Thoracic aorta (tissue), 2 donors: Measurements from ENCODE around the gene SHROOM1. TPM values are rescaled to one million over a fixed set of nuclear protein-coding genes. Genes with fewer than 3 reads are reported as not detected.
"Not testable (repeated sequence)": the region's sequence is repeated elsewhere in the genome, so short reads cannot be mapped to it uniquely, and the experiment has no call there.

ENCODE experiments used
- ATAC-seq: fragments of 150-250 bp; one replicate; pipeline ENCODE4 v1.8.0; 2017; ENCODE audit warnings: low read depth; ENCODE audit not compliant: insufficient number of reproducible peaks, low FRiP score
- DNase-seq: peaks from one replicate; pipeline ENCODE4 v3.0.0-alpha.2; 2020; ENCODE audit warnings: low spot score
- H3K27ac ChIP-seq, 2 donors: fragments of 200-600 bp; sonication (generic); 1 replicate in 1 of 2; 2 replicates in 1 of 2; pipeline ENCODE4 v1.5.1; 2016; ENCODE audit warnings: mild to moderate bottlenecking in 2 of 2, moderate library complexity in 2 of 2
- H3K27me3 ChIP-seq: fragments of 200-600 bp; sonication (generic); replicated peaks from 2 replicates; pipeline ENCODE4 v1.6.0; 2016; ENCODE audit warnings: mild to moderate bottlenecking; ENCODE audit not compliant: insufficient read depth
- H3K36me3 ChIP-seq: fragments of 200-600 bp; sonication (generic); one replicate; pipeline ENCODE4 v1.5.1; 2016
- H3K4me1 ChIP-seq, 2 donors: fragments of 200-600 bp; sonication (generic); 1 replicate in 1 of 2; 2 replicates in 1 of 2; pipeline versions ENCODE4 v1.5.1 to v1.6.0; 2016; ENCODE audit warnings: low read depth in 2 of 2, mild to moderate bottlenecking in 1 of 2; ENCODE audit not compliant: control insufficient read depth in 1 of 2
- H3K4me3 ChIP-seq: fragments of 200-600 bp; sonication (generic); 2 replicates; pipeline ENCODE4 v1.5.1; 2016; ENCODE audit warnings: mild to moderate bottlenecking
- H3K9me3 ChIP-seq: fragments of 200-600 bp; sonication (generic); 2 replicates; pipeline ENCODE4 v1.5.1; 2016
- total RNA-seq, 2 donors: library from RNA; depleted of rRNA; stranded (reverse); fragments of >200 nt; gene quantifications; one replicate each; pipeline versions ENCODE4 v1.1.0 to v1.2.3, GENCODE V29; 2016
- TF ChIP-seq, protein P1 (sequence below): fragments of 200-600 bp; sonication (generic); IDR thresholded peaks from one replicate; pipeline ENCODE4 v1.5.1; 2019; ENCODE audit warnings: antibody characterized with exemption

The SHROOM1 gene
- total RNA-seq, 2 donors from 2014 or later = 13.1 to 15.4 TPM

DNA sequence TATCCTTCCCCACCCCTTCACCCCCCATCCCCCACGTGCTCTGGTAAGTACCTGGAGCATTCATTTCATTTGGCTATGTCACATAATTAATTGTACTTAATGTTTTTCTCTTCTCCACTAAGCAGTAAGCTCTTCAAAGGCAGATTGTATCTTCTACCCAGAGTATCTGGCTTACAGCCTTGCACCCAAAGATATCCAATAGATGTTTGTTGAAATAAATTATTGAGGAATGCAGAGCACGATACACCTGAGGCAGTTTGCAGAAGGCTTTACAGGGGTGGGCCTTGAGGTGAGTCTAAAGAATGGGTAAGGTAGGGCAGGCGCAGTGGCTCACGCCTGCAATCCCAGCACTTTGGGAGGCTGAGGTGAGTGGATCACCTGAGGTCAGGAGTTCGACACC lies 19.8 kb downstream of the SHROOM1 start:
- TF ChIP-seq, protein P1, sequence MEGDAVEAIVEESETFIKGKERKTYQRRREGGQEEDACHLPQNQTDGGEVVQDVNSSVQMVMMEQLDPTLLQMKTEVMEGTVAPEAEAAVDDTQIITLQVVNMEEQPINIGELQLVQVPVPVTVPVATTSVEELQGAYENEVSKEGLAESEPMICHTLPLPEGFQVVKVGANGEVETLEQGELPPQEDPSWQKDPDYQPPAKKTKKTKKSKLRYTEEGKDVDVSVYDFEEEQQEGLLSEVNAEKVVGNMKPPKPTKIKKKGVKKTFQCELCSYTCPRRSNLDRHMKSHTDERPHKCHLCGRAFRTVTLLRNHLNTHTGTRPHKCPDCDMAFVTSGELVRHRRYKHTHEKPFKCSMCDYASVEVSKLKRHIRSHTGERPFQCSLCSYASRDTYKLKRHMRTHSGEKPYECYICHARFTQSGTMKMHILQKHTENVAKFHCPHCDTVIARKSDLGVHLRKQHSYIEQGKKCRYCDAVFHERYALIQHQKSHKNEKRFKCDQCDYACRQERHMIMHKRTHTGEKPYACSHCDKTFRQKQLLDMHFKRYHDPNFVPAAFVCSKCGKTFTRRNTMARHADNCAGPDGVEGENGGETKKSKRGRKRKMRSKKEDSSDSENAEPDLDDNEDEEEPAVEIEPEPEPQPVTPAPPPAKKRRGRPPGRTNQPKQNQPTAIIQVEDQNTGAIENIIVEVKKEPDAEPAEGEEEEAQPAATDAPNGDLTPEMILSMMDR = no peak
- no peak for ATAC-seq
- Histone ChIP-seq H3K27me3 (peaks cover 3% of the 10 kb centered on the region), H3K9me3 (no peaks in the 10 kb centered on the region), H3K4me1 (peaks cover 4% of the 10 kb centered on the region in 2 donors), H3K36me3 (no peaks in the 10 kb centered on the region), H3K4me3 (no peak overlapping the region), H3K27ac (no peak overlapping the region)
- DNase-seq = no peak

DNA sequence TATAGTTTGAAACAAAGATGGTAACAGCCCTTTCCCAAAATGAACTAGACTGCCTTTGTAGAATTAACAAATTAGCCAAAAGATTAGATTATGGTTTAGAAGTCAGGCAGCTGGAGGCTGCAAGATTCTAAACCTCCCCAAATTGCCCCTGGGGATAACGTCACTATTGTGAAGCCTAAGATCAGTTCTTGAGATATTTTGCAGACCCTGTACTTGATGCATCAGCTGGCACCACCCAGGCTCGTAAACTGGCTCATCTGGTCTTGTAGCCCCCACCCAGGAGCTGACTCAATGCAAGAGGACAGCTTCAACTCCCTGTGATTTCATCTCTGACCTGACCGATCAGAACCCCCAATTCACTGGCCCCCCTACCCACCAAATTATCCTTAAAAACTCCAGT lies 21.6 kb downstream of the SHROOM1 start:
- no peak for ATAC-seq
- Histone ChIP-seq H3K36me3 (no peaks in the 10 kb centered on the region), H3K9me3 (no peaks in the 10 kb centered on the region), H3K27ac (no peak overlapping the region), H3K27me3 (peaks cover 3% of the 10 kb centered on the region), H3K4me3 (no peak overlapping the region), H3K4me1 (peaks cover 4% of the 10 kb centered on the region in 2 donors)
- TF ChIP-seq, protein P1 = no peak
- no peak for DNase-seq

DNA sequence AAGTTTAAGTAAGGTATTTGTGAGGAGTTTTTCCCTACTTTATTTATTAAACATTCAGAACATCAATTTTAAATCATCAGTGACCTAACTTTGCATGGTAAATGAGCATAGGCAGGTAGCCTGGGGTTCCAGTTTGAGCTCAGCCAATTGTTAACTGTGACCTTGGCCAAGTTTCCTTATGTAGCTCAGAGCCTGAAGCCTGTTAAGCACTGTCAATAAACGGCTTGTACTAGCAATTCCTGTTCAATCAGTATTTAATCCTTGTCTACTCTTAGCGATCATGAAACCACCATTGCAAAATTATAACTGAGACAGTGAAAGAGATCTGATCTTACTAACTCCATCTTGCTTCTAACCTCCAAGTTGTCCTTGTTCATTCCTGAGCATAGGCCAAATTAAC lies 22.0 kb downstream of the SHROOM1 start:
- DNase-seq (no peak), ATAC-seq (no peak)
- Histone ChIP-seq H3K27ac (no peak overlapping the region), H3K4me1 (peaks cover 4% of the 10 kb centered on the region in 2 donors), H3K36me3 (no peaks in the 10 kb centered on the region), H3K27me3 (peaks cover 3% of the 10 kb centered on the region), H3K9me3 (no peaks in the 10 kb centered on the region), H3K4me3 (no peak overlapping the region)
- TF ChIP-seq, protein P1 = no peak

DNA sequence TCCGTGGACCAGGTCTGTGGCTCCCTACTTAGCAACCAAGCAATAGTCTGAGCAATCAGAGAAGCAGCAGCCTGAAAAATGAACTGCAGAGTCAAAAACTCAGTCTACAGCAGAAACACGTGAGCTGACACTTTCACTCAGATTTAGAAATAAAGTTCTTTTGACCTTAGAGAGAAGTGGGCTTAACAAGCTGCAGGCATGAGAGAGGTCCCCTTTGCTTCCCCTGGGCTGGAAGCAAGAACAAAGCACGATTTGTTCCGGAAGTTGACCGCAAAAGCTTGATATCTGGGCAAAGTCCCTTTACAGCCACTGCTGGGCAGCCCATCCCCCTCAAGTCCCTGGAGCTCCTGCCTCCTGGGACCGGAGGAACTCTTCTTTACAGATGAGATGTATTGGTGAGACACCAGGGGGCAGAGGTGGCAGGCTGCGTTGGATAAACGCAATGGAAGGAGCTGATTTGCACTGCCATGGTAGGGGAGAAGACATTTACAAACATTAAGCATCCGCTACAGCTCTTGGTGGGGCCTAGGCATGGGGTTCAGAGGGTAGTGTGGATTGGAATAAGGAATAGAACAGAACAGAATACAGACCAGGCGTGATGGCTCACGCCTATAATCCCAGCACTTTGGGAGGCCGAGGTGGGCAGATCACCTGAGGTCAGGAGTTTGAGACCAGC lies 23.1 kb downstream of the SHROOM1 start:
- Histone ChIP-seq H3K27ac (no peak overlapping the region), H3K36me3 (no peaks in the 10 kb centered on the region), H3K27me3 (no peaks in the 10 kb centered on the region), H3K9me3 (no peaks in the 10 kb centered on the region), H3K4me3 (no peak overlapping the region), H3K4me1 (no peaks in the 10 kb centered on the region)
- no peak for DNase-seq
- no peak for ATAC-seq
- TF ChIP-seq, protein P1 = no peak

DNA sequence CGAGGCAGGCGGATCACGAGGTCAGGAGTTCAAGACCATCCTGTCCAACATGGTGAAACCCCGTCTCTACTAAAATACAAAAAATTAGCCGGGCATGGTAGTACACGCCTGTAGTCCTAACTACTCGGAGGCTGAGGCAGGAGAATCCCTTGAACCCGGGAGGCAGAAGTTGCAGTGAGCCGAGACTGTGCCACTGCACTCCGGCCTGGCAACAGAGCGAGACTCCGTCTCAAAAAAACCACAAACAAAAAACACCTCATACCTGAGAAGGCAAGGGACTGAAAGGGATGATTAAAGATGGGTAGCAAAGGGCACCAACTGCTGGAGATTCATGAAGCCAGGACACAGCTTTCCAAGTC lies 23.7 kb downstream of the SHROOM1 start:
- not testable (repeated sequence) for H3K36me3 ChIP-seq, DNase-seq, H3K4me3 ChIP-seq, ATAC-seq, H3K4me1 ChIP-seq, H3K27ac ChIP-seq, H3K27me3 ChIP-seq, H3K9me3 ChIP-seq

DNA sequence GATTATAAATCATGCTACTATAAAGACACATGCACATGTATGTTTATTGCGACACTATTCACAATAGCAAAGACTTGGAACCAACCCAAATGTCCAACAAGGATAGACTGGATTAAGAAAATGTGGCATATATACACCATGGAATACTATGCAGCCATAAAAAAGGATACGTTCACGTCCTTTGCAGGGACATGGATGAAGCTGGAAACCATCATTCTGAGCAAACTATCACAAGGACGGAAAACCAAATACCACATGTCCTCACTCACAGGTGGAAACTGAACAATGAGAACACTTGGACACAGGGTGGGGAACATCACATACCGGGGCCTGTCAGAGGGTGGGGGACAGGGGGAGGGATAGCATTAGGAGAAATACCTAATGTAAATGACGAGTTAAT lies 24.6 kb downstream of the SHROOM1 start:
- not testable (repeated sequence) for H3K4me1 ChIP-seq, H3K4me3 ChIP-seq, H3K27me3 ChIP-seq, H3K9me3 ChIP-seq, H3K27ac ChIP-seq, H3K36me3 ChIP-seq, DNase-seq, ATAC-seq

DNA sequence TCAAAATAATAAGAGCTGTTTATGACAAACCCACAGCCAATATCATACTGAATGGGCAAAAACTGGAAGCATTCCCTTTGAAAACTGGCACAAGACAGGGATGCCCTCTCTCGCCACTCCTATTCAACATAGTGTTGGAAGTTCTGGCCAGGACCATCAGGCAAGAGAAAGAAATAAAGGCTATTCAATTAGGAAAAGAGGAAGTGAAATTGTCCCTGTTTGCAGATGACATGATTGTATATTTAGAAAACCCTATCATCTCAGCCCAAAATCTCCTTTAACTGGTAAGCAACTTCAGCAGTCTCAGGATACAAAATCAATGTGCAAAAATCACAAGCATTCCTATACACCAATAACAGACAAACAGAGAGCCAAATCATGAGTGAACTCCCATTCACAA lies 26.2 kb downstream of the SHROOM1 start:
- not testable (repeated sequence) for DNase-seq, H3K4me3 ChIP-seq, H3K9me3 ChIP-seq, H3K36me3 ChIP-seq, H3K27ac ChIP-seq, H3K4me1 ChIP-seq, ATAC-seq, H3K27me3 ChIP-seq

DNA sequence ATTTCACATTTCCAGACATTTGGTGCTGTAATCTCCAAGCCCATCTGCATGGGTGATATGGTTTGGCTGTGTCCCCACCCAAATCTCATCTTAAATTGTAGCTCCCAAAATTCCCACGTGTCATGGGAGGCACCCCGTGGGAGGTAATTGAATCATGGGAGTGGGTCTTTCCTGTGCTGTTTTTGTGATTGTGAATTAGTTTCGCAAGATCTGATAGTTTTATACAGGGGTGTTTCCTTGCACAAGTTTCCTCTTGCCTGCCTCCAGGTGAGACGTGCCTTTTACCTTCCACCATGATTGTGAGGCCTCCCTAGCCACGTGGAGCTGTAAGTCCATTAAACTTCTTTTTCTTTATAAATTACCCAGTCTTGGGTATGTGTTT lies 27.8 kb downstream of the SHROOM1 start:
- not testable (repeated sequence) for H3K4me1 ChIP-seq, ATAC-seq

More for the DNA sequence above, 27.8 kb downstream of the SHROOM1 start:
- DNase-seq, H3K4me3 ChIP-seq, H3K27ac ChIP-seq, H3K9me3 ChIP-seq, H3K27me3 ChIP-seq, H3K36me3 ChIP-seq: not testable (repeated sequence)
